NCI-H2227 (cell line): Measurements from ENCODE around the gene TNFRSF1B.

Experiments used
- DNase-seq: peaks from one replicate; lab custom pipeline; 2025; ENCODE audit not compliant: unreplicated experiment; lab: John Stamatoyannopoulos, UW

Gene TNFRSF1B

DNA sequence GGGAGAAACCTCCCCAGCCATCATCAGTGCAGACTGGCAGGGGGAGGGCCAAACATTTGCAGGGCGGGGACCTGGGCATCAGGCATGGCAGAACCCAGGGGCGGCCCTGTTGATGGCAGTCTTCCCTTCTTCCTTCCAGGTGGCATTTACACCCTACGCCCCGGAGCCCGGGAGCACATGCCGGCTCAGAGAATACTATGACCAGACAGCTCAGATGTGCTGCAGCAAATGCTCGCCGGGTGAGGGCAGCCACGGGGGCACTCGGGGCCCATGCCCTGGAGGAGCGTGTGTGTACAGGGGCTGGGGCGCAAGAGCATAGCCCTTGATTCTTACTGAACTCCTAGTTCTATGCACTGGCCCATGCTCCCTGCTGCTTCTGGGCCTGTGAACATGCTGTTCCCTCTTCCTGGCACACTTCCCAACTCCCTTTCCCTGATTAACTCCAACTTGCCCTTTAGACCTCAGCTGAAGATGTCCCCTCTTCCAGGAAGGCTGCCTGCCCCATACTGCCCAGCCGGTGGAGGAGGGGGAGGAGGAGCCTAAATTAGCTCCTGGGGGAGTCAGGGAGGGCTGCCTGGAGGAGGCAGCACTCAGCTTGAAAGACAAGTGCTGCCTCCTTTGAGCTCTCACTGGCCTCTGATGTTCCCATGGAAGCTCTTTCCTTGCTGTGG lies 22.0 kb downstream of the TNFRSF1B start:
- no peak for DNase-seq

DNA sequence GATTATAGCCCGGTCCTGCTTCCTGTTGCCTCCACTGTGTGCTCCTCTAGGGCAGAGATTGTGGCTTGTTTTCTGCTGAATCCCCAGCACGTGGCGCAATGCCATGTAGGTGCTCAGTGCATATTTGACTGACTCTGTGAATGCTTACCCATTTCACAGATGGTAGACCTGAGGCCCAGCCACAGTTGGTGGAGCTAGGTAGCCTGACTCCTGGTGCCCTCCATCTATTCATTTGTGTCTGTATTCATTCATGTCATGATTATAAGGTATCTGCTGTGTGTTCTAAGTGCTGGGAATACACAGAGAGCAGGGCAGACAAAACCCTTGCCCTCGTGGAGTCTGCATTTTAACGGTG lies 22.5 kb downstream of the TNFRSF1B start:
- no peak for DNase-seq

DNA sequence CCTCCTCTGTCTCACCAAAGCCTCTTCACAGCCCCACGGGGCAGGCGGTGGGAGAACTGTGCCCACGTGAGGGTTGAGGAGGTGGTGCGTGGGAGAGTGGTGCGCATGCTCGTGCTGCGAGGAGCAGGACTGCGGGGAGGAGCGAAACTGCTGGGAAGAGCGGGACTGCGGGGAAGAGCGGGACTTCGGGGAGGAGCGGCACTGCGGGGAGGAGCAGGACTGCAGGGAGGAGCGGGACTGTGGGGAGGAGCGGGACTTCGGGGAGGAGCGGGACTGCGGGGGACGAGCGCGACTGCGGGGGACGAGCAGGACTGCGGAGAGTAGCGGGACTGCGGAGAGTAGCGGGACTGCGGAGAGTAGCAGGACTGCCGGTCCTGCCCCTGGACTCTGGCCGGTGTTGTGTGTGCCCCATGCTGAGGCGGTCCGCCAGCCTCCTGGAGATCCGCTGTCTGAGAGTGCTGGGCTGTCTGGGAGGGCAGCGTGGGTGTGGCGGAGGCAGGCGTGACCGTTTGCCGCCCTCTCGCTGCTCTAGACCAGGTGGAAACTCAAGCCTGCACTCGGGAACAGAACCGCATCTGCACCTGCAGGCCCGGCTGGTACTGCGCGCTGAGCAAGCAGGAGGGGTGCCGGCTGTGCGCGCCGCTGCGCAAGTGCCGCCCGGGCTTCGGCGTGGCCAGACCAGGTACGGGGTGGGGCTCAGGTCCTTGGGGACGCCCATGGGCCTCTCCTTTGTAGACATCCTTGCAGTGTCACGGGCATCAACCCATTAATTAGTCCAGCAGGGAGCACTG lies 24.6 kb downstream of the TNFRSF1B start:
- peak; percentile 74 for DNase-seq

DNA sequence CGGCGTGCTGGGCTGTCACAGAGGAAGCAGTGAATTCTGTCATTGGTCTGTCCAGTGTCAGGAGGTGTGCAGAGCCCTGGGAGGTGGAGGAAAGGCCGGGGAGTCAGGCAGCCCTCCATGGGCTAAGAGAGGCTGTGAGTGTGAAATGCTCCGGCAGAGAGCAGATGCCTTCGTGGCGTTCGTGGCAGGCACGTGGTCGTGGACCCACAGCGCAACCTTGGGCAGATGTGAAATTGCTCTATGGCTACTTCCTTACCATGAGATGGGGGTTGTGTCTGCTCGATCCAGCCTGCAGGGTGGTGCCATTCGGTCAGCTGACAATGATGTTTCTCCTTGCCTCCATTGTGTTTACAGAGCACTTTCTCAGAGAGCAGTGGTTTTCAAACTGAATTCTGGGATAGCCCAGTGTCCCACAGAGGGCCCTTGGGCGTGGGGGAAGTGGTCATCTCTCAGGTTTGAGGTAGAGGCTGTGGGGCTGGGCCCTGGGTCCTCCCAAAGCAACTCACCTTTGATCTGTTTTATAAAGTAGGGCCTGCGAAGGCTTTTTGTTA lies 27.9 kb downstream of the TNFRSF1B start:
- no peak for DNase-seq

DNA sequence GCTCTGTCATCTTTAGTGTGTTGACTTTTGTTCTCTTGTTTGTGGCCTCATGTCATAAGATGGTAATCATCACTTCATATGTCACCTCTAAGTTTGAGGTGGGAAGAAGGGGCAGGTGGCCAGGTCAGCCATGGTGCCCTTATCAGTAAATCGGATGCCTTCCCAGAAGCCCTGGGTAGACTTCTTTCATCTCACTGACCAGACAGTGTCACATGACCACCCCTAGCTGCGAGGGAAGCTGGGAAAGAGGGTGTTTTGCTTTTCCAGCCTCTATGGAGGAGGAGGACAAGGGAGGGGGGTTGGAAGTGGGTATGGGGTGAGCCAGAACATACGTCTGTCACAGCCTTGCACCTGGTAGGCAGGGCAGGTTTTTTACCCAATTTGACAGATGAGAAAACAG lies 28.6 kb downstream of the TNFRSF1B start:
- no peak for DNase-seq

DNA sequence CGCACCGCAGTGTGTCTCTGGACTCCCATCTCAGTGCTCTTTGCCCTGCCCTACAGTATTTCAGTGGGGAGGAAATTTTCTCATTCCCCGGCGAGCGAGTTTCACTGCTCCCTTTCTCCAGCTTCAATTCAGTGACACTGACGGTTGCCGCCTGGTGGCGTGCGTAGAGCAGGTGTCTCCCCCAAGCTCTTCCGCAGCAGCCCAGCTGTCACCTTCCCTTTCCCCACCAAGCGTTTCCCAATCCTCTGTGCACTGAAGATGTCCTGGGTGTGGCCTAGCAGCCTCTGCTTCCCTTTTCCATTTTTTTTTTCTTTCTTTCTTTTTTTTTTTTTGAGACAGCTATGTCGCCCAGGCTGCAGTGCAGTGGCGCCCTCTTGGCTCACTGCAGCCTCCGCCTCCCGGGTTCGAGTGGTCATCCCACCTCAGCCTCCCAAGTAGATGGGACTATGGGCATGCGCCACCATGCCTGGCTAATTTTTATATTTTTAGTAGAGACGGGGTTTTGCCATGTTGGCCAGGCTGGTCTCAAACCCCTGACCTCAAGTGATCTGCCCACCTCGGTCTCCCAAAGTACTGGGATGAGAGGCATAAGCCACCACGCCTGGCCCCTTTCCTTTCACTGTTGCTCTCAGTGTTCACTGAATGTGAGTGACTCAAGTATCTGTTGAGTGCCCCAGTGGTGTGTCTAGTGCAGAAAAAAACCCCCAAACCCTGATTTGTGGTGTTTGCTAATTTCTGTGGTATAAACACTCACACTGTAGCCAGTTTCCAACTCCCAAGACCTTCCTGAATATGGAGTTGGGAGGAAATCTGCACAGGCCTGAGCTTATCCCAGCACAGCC lies 30.1 kb downstream of the TNFRSF1B start:
- DNase-seq, result peak; percentile 64

DNA sequence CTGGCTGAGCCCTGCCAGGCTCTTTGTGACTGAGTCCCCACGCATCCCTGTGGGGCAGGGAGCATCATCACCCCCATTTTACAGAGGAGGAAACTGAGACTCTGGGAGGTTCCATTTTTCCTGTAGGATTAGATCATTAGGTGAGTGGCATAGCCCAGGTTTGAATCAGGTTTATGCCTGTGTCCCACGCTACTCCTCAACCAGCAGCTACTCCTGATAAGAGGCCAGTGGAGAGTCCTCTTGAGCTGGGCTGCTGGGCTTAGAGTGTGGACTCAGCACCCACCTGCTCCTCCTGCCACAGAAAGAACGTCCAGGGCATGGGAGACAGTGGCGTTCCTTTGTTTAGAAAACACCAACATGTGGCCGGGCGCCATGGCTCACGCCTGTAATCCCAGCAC lies 30.7 kb downstream of the TNFRSF1B start:
- DNase-seq, result no peak

DNA sequence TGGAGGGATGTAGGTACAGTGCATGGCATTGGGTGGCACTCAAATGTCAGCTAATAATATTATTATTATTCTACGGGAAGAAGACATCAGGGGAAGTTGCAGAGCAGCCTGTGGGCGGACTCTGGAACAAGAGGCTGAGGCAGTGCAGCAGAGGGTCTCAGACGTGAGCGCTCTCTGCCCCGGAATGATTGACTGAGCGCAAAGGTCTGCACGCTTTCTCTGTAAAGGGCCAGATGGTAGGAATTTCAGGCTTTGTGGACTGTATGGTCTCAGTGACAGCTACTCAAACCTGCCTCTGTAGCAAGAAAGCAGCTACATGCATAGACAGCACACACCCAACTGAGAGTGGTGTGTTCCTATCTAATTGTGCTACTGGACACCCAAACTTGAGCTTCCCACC lies 33.4 kb downstream of the TNFRSF1B start:
- no peak for DNase-seq

DNA sequence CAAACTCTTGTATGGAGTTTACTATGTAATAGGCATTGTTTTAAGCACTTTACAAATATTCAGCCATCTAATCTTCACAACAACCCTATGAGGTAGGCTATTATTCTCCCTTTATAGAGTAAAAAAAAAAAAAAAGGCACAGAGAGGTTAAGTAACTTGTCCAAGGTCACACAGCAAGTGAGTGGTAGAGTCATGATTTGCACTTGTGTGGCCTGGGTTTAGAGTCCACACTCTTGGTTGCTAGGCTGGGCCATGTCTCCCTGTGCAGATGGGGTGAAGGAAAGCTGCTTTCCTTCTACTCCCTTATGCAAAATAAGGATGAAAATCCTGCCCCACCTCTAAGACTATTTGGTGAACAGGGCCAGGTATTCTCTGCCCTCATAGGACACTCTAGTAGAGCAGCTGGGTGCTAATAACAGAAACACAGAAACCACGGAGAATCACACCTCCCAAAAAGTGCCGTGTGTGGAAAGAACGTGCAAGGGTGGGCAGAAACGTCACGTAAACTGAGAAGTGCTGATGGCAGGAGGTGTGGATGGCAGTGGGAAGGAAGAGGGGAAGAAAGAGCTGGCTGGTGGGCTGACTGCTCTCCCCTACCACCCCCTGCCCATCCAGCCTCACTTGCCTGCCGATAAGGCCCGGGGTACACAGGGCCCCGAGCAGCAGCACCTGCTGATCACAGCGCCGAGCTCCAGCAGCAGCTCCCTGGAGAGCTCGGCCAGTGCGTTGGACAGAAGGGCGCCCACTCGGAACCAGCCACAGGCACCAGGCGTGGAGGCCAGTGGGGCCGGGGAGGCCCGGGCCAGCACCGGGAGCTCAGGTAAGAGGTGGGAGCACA lies 34.8 kb downstream of the TNFRSF1B start:
- DNase-seq, result no peak

DNA sequence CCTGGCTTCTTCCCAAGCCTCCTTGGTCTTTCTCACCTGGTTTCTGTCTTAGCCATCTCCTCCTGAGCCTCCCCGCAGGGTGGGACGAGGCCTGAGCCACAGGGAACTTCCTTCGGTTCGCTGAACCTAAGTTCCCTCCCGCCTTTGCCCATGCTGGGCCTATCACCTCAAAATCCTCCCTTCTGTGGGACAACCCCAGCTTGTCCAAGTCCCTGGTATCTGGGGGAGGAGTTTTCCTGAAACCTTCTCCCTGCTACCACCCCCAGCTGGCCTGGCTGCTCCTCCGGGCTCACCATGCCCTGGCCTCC lies 35.4 kb downstream of the TNFRSF1B start:
- no peak for DNase-seq

DNA sequence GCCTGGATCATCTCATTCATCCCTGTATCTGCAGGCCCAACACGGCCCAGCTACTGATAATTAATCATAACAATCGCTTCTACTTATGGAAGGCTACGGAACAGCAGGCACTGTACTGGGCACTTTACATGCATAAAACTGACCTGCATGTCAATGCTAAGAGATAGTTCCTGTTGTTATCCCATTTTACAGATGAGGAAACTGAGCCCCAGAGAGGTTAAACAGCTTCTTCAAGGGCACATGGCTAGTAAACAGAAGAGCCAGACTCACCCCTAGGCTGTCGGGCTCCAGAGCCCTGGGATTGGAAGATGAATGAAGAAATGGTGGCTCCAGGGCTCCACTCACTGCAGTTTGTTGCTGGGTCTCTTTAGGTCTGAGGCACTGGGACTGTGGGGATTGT lies 35.8 kb downstream of the TNFRSF1B start:
- no peak for DNase-seq

DNA sequence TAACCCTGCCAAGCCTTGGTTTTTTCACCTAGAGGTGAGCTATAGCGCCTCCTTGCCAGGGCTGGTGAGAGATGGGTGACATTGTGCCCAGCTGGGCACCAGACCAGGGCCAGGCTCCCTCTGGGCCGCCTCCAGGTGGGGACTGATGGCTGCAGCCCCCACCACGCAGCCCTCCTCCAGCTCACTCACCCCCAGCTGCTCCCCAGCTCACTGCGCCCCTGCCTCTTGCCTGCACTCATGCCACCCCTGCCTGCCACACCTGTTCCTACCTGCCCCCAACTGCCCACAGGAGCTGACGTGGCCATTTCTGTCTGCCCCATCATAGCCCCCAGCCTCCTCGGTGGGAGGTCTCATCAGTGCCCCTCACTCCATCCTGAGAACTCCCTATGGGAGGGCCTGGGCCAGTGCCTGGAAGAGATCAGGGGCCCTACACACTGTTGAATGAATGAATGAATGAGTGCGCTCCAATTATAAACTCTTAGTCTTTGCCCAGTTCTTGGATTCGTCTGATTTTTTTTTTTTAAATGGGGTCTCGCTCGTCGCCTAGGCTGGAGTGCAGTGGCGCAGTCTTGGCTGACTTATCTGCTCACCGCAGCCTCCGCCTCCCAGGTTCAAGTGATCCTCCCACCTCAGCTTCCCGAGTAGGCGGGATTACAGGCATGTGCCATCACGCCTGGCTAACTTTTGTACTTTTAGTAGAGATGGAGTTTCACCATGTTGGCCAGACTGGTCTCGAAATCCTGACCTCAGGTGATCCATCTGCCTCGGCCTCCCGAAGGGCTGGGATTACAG lies 36.6 kb downstream of the TNFRSF1B start:
- DNase-seq, result no peak

DNA sequence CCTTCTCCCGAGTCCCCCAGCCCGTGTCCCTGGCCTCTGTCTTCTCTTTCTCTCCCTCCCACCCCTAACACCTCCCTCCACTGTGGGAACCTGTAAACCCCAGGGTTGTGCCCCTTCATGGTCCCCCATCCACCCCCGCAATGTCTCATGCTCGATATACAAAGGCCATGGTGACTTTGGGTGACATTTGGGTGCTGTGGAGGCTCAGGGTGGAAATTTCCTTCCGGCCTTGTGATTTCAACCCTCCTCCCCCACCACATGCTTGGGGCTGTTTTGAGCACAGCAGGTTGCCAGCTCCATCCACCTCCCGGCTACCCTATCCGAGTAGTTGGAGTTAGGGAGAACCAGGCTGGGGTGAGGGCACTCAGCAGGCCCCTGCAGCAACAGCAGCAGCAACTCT lies 37.3 kb downstream of the TNFRSF1B start:
- DNase-seq, result no peak

DNA sequence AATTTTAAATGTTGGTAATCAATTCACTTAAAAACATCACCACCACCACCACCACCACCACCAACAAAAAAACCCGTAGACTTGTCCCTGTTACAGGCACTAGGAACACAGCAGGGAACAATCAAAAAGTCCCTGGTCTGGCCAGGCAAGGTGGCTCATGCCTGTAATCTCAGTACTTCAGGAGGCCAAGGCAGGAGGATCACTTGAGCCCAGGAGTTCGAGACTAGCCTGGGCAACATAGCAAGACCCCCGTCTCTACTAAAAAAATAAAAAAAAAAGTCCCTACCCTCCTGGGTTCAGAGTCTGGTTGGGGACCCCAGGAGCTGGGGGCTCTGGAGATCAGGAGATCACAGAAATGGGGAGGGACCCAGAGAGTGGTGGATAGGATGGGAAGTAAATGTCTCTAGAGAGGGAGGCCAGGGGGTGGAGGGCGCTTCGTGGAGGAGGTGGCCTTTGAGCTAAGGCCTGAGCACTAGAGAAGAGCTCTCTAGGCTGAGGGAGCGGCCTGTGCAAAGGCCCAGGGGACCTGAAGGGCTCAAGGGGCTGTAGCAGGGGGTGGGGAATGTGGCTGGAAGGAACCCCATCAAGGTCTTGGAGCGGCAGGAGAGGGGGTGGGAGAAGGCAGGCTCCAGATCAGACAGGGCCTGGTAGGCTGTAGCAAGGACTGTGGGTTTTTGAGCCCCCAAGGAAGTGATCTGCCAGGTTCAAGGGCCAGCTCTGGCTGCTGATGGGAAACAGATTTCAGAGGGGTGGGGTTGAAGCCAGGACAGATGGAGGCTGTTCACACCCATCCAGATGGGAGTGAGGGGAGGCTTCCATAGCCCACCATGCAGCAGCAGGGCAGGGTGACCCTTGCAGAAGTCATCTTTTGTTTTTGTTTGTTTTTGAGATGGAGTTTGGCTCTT lies 38.2 kb downstream of the TNFRSF1B start:
- DNase-seq, result no peak

DNA sequence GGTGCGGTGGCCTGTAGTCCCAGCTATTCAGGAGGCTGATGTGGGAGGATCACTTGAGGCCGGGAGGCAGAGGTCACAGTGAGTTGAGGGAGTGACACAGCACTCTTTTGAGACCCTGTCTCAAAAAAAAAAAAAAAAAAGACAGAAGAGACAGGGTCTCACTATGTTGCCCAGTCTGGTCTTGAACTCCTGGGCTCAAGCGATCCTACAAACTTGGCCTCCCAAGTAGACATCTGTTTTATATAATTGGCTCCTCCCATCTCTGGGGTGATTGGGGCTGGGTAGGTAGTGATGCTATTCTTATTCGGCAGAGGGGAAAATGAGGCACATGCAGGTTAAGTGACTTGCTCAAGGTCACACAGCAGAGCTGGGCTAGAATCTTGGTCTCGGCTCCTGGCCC lies 39.4 kb downstream of the TNFRSF1B start:
- no peak for DNase-seq

DNA sequence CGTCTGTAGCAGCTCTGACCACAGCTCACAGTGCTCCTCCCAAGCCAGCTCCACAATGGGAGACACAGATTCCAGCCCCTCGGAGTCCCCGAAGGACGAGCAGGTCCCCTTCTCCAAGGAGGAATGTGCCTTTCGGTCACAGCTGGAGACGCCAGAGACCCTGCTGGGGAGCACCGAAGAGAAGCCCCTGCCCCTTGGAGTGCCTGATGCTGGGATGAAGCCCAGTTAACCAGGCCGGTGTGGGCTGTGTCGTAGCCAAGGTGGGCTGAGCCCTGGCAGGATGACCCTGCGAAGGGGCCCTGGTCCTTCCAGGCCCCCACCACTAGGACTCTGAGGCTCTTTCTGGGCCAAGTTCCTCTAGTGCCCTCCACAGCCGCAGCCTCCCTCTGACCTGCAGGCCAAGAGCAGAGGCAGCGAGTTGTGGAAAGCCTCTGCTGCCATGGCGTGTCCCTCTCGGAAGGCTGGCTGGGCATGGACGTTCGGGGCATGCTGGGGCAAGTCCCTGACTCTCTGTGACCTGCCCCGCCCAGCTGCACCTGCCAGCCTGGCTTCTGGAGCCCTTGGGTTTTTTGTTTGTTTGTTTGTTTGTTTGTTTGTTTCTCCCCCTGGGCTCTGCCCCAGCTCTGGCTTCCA lies 40.1 kb downstream of the TNFRSF1B start:
- DNase-seq, result no peak

DNA sequence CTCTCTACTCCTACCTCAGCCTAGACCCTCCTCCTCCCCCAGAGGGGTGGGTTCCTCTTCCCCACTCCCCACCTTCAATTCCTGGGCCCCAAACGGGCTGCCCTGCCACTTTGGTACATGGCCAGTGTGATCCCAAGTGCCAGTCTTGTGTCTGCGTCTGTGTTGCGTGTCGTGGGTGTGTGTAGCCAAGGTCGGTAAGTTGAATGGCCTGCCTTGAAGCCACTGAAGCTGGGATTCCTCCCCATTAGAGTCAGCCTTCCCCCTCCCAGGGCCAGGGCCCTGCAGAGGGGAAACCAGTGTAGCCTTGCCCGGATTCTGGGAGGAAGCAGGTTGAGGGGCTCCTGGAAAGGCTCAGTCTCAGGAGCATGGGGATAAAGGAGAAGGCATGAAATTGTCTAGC lies 41.5 kb downstream of the TNFRSF1B start:
- no peak for DNase-seq

DNA sequence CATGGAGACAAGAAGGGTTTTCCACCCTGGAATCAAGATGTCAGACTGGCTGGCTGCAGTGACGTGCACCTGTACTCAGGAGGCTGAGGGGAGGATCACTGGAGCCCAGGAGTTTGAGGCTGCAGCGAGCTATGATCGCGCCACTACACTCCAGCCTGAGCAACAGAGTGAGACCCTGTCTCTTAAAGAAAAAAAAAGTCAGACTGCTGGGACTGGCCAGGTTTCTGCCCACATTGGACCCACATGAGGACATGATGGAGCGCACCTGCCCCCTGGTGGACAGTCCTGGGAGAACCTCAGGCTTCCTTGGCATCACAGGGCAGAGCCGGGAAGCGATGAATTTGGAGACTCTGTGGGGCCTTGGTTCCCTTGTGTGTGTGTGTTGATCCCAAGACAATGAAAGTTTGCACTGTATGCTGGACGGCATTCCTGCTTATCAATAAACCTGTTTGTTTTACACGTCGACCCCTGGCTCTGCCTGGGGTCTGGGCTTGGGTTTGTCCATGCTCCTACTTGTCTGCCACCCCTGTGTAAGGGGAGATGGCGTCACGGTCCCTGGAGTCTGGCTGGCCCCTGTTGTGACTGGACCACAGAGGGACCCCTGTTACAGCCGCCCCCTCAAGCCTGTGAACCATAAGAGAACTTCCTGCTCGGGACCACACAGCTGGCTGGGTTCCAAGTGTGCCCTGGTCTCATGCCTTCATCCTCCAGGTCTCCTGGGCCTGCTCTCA lies 42.1 kb downstream of the TNFRSF1B start:
- DNase-seq, result peak; percentile 83
